ENCODE results near the gene COMT. TPM values are rescaled to one million over a fixed set of nuclear protein-coding genes. Genes with fewer than 3 reads are reported as not detected.

Gene COMT
- total RNA-seq, 1 experiment from 2014 or later: 109 TPM

DNA sequence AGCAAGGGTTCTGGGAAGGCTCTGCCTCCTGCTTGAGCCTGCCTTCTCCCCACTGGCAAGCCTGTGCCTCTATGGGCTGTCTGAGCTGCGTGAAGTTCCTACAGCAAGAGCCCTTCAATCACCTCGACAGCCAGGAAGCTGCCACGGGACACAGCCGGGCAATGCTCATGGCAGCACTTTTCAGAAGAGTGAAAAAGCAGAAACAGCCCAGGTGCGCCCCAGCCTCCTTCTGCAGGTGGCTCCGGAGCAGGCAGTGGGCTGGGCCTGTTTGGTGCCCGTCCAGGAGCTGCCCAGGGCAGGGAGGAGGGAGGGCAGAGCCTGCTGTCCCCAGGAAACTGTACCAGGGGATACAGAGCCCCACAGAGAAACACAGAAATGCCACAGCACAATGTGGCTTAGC is 24.6 kb upstream of the COMT start:
- CTCF ChIA-PET: no interaction called here
- intact Hi-C loops (cut with micrococcal nuclease): no loop called here
- no peak overlapping the region for H3K9ac ChIP-seq (ENCODE audit: low read length)
- H3K27ac ChIP-seq (ENCODE audit: low read depth, low read length): no peak overlapping the region
- H3K4me3 ChIP-seq (replicated peaks in 1 of 2; ENCODE audit: low read depth in 1 of 2, low read length in 2 of 2): no peak overlapping the region
- H3K27me3 ChIP-seq (ENCODE audit: insufficient read depth, low read length): no peaks in the 10 kb centered on the region
- H3K36me3 ChIP-seq (ENCODE audit: control insufficient read depth in 1 of 2, insufficient read depth in 2 of 2, low read length in 2 of 2): no peaks in the 10 kb centered on the region
- H3K4me1 ChIP-seq (ENCODE audit: control insufficient read depth in 1 of 2, insufficient read depth in 2 of 2, low read length in 2 of 2): no peaks in the 10 kb centered on the region
- no TSS peak for BruUV-seq (replicated peaks)
- no peaks in the 10 kb centered on the region for H3K9me3 ChIP-seq (ENCODE audit: control insufficient read depth in 1 of 2, insufficient read depth in 1 of 2, low read depth in 1 of 2, low read length in 2 of 2)
- POLR2A ChIA-PET: no interaction called here
- TF ChIP-seq FOSL1 (IDR thresholded peaks at IDR 0.05; ENCODE audit: low read depth): no peak
- TF ChIP-seq ZFX (IDR thresholded peaks at IDR 0.05): no peak
- no peak for TF ChIP-seq EZH2 (IDR thresholded peaks at IDR 0.05)
- no peak for TF ChIP-seq TCF7L2 (IDR thresholded peaks at IDR 0.05; ENCODE audit: borderline replicate concordance, extremely low read depth, insufficient read depth, insufficient read length)
- TF ChIP-seq POLR2AphosphoS5 (IDR thresholded peaks at IDR 0.05; ENCODE audit: low read depth, low read length): no peak
- TF ChIP-seq EGR1 (IDR thresholded peaks at IDR 0.05; ENCODE audit: low read depth): no peak
- no peak for TF ChIP-seq JUND (IDR thresholded peaks at IDR 0.05)
- TF ChIP-seq POLR2A (IDR thresholded peaks at IDR 0.05; ENCODE audit: borderline replicate concordance, extremely low read depth, insufficient read depth, insufficient read length): no peak
- no peak for TF ChIP-seq YY1 (IDR thresholded peaks at IDR 0.05; ENCODE audit: extremely low read depth, insufficient replicate concordance, low read depth, low read length)
- no peak for TF ChIP-seq SRF (IDR thresholded peaks at IDR 0.05; ENCODE audit: low read depth)
- no peak for TF ChIP-seq RAD21 (IDR thresholded peaks at IDR 0.05; ENCODE audit: low read depth)
- H4K20me1 ChIP-seq (ENCODE audit: insufficient read depth): no peaks in the 10 kb centered on the region
- H2AFZ ChIP-seq (ENCODE audit: low read depth, low read length, poor library complexity, severe bottlenecking): no peak overlapping the region
- RAD21 ChIA-PET (ENCODE audit: low non-redundant PET in 1 of 2, low total read pairs in 2 of 2, uncharacterized antibody in 2 of 2, unreplicated experiment in 2 of 2): no interaction called here
- no peak overlapping the region for H3K4me2 ChIP-seq (ENCODE audit: low read length)
- no peaks in the 10 kb centered on the region for H3K79me2 ChIP-seq (ENCODE audit: insufficient read depth, low read length)
- no peak for ATAC-seq
- DNase-seq (ENCODE audit: low read depth, low spot score): no peak
- no peaks in the 10 kb centered on the region for H3K9me2 ChIP-seq (ENCODE audit: insufficient read depth)

DNA sequence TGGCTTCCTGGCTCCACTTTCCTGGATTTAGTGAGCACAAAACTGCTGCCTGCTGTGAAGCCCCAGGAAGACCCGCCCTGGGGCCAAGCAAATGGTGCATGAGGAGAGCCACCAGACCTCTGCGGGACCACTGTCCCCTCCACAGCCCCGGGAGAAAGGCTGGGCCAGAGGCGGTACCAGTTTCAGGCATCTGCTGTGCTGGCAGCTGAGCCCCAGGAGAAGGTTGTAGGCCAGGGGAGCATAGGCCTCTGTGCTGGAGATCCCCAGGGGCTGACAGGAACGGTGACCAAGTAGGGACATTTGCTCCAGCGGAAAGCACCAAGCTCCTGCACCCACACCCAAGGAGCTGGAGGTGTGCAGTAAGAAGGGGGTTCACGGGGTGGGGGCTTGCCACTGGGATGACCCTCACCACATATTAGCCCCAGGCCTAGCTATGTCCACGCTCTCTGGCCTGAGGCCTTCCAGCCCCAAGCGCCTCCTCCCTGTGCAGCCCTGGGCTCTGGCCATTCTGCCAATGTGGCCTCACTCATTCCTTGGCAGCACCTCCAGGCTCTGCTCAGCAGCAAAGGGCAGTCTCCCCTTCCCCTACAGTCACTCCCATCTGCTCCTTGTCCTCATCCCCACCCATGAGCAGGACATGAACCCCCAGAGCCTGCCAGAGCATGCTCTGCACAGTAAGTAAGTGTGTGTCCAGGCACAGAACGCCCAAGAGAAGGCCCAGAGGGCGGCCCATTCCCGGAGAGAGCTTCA is 24.0 kb upstream of the COMT start:
- Histone ChIP-seq H2AFZ (ENCODE audit: low read depth, low read length, poor library complexity, severe bottlenecking) (no peak overlapping the region), H3K4me3 (replicated peaks in 1 of 2; ENCODE audit: low read depth in 1 of 2, low read length in 2 of 2) (no peak overlapping the region), H3K36me3 (ENCODE audit: control insufficient read depth in 1 of 2, insufficient read depth in 2 of 2, low read length in 2 of 2) (no peaks in the 10 kb centered on the region), H3K9ac (ENCODE audit: low read length) (no peak overlapping the region), H3K4me1 (ENCODE audit: control insufficient read depth in 1 of 2, insufficient read depth in 2 of 2, low read length in 2 of 2) (no peaks in the 10 kb centered on the region), H3K27me3 (ENCODE audit: insufficient read depth, low read length) (no peaks in the 10 kb centered on the region), H4K20me1 (ENCODE audit: insufficient read depth) (no peaks in the 10 kb centered on the region), H3K9me3 (ENCODE audit: control insufficient read depth in 1 of 2, insufficient read depth in 1 of 2, low read depth in 1 of 2, low read length in 2 of 2) (no peaks in the 10 kb centered on the region), H3K9me2 (ENCODE audit: insufficient read depth) (no peaks in the 10 kb centered on the region), H3K4me2 (ENCODE audit: low read length) (no peak overlapping the region), H3K79me2 (ENCODE audit: insufficient read depth, low read length) (no peaks in the 10 kb centered on the region), H3K27ac (ENCODE audit: low read depth, low read length) (no peak overlapping the region)
- no peak for DNase-seq (ENCODE audit: low read depth, low spot score)
- no TSS peak for BruUV-seq (replicated peaks)
- no peak for ATAC-seq
- POLR2A ChIA-PET: no interaction called here
- intact Hi-C loops (cut with micrococcal nuclease): no loop called here
- CTCF ChIA-PET: interaction anchor here (2.0 kb wide), 1 partner anchor 7 kb away, joined by 7 read pairs; no protein-coding TSS in a partner anchor
- RAD21 ChIA-PET (ENCODE audit: low non-redundant PET in 1 of 2, low total read pairs in 2 of 2, uncharacterized antibody in 2 of 2, unreplicated experiment in 2 of 2): no interaction called here
- TF ChIP-seq, protein P1, sequence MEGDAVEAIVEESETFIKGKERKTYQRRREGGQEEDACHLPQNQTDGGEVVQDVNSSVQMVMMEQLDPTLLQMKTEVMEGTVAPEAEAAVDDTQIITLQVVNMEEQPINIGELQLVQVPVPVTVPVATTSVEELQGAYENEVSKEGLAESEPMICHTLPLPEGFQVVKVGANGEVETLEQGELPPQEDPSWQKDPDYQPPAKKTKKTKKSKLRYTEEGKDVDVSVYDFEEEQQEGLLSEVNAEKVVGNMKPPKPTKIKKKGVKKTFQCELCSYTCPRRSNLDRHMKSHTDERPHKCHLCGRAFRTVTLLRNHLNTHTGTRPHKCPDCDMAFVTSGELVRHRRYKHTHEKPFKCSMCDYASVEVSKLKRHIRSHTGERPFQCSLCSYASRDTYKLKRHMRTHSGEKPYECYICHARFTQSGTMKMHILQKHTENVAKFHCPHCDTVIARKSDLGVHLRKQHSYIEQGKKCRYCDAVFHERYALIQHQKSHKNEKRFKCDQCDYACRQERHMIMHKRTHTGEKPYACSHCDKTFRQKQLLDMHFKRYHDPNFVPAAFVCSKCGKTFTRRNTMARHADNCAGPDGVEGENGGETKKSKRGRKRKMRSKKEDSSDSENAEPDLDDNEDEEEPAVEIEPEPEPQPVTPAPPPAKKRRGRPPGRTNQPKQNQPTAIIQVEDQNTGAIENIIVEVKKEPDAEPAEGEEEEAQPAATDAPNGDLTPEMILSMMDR (IDR thresholded peaks at IDR 0.05 in 2 of 3, conservative IDR thresholded peaks at IDR 0.05 in 1 of 3; ENCODE audit: borderline replicate concordance in 1 of 3, insufficient read depth in 1 of 3, low read depth in 2 of 3, low read length in 2 of 3): no peak
- no peak for TF ChIP-seq SRF (IDR thresholded peaks at IDR 0.05; ENCODE audit: low read depth)
- TF ChIP-seq ZNF274 (IDR thresholded peaks at IDR 0.05; ENCODE audit: low read depth, low read length): no peak
- TF ChIP-seq ZFX (IDR thresholded peaks at IDR 0.05): no peak
- TF ChIP-seq EGR1 (IDR thresholded peaks at IDR 0.05; ENCODE audit: low read depth): no peak
- TF ChIP-seq EZH2 (IDR thresholded peaks at IDR 0.05): no peak
- no peak for TF ChIP-seq TCF7L2 (IDR thresholded peaks at IDR 0.05; ENCODE audit: borderline replicate concordance, extremely low read depth, insufficient read depth, insufficient read length)
- no peak for TF ChIP-seq POLR2AphosphoS5 (IDR thresholded peaks at IDR 0.05; ENCODE audit: low read depth, low read length)
- no peak for TF ChIP-seq SIN3A (IDR thresholded peaks at IDR 0.05; ENCODE audit: low read depth)
- TF ChIP-seq, protein P2, sequence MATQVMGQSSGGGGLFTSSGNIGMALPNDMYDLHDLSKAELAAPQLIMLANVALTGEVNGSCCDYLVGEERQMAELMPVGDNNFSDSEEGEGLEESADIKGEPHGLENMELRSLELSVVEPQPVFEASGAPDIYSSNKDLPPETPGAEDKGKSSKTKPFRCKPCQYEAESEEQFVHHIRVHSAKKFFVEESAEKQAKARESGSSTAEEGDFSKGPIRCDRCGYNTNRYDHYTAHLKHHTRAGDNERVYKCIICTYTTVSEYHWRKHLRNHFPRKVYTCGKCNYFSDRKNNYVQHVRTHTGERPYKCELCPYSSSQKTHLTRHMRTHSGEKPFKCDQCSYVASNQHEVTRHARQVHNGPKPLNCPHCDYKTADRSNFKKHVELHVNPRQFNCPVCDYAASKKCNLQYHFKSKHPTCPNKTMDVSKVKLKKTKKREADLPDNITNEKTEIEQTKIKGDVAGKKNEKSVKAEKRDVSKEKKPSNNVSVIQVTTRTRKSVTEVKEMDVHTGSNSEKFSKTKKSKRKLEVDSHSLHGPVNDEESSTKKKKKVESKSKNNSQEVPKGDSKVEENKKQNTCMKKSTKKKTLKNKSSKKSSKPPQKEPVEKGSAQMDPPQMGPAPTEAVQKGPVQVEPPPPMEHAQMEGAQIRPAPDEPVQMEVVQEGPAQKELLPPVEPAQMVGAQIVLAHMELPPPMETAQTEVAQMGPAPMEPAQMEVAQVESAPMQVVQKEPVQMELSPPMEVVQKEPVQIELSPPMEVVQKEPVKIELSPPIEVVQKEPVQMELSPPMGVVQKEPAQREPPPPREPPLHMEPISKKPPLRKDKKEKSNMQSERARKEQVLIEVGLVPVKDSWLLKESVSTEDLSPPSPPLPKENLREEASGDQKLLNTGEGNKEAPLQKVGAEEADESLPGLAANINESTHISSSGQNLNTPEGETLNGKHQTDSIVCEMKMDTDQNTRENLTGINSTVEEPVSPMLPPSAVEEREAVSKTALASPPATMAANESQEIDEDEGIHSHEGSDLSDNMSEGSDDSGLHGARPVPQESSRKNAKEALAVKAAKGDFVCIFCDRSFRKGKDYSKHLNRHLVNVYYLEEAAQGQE (IDR thresholded peaks at IDR 0.05; ENCODE audit: low read depth): no peak
